GM21786 (cell line): ENCODE measurements around the gene NDUFA13.

Experiments
- ATAC-seq: cut with Tn5 transposase; IDR thresholded peaks from one replicate; pipeline ENCODE4 v1.9.1; 2021; ENCODE audit not compliant: unreplicated experiment

The NDUFA13 gene

DNA sequence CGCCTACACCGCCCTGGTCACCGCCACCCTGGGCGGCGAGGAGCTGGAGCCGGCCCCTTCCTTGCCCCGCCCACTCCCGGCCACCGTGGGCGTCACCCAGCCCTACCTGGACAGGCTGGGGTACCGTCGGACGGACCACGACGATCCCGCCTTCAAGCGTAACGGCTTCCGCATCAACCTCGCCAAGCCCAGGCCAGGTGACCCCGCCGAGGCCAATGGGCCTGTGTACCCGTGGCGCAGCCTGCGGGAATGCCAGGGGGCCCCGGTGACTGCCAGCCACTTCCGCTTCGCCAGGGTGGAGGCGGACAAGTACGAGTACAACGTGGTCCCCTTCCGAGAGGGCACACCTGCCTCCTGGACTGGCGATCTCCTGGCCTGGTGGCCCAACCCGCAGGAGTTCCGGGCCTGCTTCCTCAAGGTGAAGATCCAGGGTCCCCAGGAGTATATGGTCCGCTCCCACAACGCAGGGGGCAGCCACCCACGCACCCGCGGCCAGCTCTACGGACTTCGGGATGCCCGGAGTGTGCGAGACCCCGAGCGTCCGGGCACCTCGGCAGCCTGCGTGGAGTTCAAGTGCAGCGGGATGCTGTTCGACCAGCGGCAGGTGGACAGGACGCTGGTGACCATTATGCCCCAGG lies 29.0 kb downstream of the NDUFA13 start:
- ATAC-seq: no peak

DNA sequence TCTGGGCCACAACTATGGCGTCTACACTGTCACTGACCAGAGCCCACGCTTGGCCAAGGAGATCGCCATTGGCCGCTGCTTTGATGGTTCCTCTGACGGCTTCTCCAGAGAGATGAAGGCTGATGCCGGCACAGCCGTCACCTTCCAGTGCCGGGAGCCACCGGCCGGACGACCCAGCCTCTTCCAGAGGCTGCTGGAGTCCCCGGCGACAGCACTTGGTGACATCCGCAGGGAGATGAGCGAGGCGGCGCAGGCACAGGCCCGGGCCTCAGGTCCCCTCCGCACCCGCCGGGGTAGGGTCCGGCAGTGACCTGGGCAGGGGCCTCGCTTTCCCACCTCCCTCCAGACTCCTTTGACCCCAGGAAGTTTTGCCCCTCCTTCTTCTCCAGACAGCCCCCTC lies 29.7 kb downstream of the NDUFA13 start:
- no peak for ATAC-seq

DNA sequence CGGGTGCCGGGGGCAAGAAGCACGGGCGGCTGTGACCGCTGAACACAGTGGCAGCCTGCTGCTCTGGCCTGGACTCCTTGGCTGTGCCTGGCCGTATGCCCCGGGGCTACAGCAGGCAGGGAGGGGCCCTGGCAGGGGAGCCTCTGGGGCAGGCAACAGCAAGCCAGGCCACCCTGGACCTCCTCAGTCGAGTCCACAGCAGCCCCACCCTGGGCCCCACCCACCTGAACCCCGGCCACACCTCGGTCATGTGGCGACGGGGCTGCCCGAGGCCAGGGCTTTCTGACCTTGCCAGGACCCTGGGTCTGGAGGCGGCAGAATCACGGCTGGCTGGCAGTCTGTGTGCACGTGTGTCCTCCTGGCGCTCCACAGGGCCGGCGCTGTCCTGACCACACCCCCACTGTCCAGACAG lies 30.7 kb downstream of the NDUFA13 start:
- no peak for ATAC-seq

DNA sequence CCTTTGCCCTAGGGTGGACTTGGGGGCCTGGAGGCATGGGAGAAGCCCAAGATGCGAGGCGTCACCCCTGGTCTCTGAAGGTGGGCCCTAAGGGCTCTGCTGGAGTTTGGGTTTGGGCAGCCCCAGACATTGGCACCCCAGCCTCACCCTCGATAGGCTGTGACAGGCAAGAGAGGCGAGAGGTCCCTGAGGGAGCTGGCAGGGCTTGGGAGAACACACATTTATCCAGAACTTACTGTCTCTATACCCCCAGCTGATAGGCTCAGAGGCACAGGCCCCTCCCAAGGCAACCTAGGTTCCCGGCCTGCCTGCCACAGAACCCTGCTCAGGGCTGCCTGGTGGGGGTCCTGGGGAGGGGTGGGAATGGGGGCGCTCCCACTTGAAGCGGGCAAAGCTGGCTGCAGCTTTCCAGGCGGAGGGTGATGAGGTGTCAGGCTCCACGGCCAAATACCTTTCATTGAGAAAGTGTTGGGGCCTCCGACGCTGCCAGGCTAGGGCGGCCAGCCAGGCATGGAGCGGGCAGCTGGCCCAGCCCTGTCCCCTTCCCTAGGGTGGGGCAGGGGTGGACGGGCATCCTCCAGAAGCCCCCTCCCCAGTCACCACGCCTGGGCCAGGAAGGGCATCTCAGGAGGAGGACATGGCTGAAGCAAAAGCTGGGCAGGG lies 31.8 kb downstream of the NDUFA13 start:
- no peak for ATAC-seq

DNA sequence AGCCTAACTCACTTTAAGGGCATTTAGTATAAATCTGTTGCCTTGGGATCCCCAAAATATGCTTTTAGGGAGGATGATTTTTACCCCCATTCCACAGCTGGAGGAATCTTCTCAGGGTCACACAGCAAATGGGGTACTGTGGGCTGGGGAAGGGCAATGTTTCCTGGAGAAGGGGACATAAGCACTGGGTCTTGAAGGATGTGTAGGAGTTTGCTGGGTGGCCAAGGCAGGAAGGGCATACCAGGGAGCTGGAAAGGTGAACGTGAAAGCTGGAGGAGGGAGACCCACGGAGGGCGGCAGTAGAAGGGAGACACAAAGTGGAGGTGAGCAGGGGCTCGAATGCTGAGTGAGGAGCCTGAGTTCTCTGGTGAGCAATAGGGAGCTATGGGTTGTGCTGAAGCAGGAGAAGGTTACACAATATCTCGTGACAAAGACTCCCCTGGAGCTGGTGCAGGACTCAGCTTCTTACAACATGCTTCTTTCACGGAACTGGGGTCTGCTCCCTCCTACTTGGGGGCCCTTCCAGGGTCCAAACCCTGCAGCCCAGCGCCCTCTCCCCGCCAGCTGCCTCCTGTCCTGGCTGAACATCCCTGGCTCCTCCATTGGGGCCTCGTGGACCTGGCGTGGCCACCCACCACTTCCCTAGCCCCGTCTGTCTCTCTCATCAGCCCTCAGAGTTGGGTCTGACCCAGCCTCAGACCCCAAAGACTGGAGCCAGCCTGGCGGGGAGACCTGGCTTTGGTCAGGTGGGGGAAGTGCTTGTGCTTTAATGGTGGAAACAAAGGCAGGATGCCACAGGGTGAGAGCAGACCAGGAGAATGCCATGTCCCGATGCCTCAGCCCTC lies 33.1 kb downstream of the NDUFA13 start:
- ATAC-seq: no peak

DNA sequence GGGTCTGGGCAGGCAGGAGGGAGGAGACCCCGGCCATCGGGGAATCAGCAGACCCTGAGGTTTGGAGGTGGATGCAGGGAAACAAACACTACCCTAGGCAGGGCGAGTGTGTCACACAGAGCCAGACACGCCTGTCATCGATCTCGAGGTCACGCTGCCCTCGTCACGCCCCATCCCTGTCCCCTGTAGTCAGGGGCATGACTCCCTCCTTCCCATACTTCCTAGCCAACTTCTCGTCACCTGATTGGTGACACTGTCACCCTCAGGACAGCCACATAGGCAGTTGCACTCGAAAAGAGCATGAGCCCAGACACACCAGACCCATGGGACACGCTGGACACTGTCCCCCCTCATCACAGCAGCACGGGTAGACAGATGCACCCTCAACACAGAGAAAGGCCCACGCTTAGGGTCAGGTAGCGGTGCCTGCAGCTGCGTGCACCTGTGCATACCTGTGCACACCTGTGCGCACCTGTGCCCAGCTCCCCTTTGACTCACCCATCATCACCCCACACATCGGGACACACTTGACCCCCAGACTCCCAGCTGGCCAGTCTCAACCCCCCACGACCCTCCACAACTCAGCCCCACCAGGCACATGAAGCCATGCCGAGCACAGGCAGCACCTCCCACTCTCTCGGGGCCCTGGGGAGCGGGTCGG lies 33.9 kb downstream of the NDUFA13 start:
- no peak for ATAC-seq

DNA sequence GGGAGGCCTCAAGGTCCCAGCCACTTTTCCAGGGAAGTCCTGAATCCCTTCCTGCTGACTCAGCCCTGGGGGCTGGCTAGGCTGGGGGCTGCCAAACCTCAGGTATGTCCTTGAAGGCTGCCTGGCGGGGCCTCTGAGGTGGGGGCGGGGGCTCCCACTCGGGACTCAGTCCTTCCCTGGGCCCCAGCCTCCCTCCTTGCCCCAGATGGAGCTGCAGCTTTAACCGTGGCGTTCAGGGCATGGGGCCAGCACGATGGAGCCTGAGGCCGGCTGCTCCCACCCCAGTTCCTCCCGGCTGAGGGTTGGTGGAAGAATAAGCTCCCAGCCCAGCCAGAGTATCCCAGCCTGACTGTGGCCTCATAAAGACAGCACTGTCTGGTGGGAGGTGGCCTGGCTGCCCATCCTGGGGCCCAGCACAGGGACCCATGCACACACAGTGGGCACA lies 34.5 kb downstream of the NDUFA13 start:
- ATAC-seq: no peak

DNA sequence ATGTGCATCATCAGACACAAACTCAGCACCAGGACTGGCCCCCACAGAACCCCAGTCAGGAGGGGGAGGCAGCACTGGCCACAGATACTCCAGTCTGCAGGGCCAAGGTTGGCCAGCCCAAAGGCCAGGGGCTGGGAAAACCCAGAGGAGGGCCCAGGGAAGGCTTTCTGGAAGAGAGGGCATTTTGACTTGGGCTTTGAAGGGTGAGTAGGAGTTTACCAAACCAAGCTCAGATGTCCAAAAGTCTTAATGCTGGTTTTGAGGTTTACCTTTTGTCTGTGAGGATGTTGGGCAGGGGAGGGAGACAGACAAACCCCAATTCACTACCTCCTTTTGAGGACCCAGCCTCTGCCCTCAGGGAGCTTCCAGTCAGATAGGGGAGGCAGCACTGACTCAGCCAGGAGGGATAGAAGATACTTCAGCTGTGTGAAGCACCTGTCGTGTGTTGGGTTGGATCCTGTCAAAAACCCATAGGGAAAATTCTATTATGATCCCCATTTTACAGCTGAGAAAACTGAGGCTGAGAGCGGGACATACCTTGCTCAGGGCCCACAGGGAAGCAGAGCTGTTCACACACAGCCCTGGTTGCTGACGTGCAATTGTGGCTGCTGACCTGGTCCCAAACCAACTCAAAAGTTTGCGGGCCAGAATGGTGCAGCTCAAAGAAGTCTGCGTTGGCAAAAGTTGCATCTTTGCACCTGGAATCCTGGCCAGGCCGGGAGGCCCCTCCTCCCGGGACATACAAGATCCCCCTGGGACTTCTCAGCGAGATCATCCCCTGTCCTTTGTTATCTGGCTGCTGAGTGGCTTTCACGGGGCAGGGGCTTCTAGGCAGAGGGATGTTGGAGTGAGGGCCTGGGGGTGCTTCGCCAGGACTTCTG lies 35.2 kb downstream of the NDUFA13 start:
- no peak for ATAC-seq

DNA sequence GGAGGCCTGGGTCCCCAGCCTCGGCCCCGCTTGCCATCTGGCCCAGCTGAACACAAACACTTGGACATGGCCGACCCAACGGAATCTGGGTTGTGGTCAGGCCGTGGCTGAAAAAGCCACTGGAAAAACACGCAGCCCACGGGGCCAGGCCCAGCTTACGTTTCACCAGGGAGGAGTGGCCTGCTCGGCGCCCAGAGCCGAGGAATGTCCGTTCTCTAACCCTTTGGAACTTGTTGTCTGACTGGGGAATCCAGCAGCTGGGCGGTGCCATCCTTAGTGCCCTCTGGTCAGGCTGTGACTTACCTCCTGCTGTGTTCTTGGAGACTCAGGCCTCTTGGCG lies 35.8 kb downstream of the NDUFA13 start:
- ATAC-seq: no peak

DNA sequence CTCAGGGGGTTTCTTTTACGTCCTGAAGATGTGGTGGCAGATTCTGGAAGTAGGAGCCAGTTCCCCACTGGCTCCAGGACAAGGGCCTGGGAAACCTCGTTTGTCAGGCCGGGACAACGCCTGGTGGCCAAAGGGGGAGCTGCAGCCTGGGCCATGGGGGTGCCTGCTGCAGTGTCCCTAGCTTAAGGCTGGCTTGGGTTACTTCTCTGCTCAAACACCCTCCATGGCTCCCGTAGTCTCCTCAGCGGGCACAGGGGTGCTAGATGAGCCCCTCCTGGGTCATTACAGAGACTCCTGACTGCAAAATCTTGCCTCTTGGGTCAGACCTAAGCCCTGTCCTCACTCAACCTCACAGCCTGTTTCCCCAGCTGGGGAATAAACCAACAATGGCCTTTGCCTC lies 36.8 kb downstream of the NDUFA13 start:
- no peak for ATAC-seq

DNA sequence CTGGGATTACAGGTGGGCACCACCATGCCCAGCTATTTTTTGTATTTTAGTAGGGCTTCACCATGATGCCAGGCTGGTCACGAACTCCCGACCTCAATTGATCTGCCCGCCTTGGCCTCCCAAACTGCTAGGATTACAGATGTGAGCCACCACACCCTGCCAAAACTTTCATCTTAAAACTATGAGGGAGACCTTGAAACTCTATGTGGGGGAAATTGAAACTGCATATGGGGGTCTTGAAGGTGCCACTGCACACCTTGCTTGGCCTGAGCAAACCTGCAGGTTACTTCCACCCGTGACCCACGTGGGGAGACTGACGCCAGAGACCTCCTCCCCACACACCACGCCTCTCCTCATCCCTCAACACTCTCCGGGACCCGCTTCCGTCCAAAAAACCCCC lies 37.6 kb downstream of the NDUFA13 start:
- no peak for ATAC-seq

DNA sequence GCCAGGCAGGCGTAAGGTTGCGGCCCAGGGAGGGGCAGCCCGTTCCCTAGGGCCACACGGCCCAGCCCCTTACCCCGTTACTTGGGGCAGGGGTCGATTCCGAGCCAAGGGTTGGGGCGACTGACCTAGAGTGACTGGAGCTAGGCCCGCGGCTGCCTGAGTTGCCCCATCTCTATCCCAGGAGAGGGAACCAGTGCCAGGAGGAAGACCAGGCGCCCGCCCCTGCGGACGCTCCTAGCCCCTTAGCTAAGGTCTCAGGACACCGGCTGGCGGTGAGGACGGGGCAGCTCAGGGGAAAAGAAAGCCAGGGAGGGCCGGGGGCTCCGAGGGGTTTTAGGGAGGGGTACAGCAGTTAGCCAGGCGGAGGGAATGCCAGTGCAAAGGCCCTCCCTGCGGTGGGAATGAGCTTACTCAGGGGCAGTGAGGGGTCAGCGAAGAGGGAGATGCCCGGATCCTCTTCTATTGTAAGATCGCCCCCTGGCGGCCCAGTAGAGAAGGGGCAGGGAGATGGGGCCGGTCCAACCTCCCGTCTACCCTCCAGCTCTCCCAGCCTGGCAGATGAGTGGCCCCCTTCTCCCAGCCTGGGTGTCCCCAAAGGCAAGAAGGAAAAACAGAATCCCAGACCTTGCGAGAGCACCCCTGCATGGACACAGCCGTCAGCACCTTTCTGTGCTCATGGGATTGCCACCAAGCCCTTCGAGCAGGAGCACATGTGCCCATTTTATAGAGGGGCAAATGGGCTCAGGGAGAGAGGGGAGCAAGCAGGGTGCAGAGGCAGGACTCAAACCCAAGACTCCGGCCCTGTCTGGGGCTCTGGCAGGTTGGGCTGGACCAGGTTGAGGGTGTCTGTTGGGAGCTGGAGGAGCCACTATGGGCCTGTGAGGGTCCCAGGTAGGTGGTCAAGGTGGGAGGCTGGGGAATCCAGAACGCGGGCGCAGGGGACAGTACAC lies 38.3 kb downstream of the NDUFA13 start:
- no peak for ATAC-seq

DNA sequence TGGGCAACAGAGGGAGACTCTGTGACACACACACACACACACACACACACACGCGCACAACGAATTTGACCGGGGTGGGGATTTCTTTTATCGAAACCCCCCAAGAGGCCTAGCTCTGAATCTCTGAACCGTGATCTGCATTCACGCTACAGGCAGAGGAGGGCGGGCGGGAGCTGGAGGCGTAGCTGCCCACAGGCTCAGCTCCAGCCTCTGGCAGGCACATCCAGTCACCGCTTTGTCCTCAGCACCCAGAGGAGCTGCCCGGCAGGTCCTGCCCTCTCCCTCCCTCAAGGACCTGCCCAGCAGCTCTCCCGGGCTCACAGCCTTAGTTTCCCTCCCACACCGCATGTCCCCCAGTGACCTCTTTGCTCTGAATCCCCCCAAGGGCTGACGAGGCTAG lies 42.0 kb downstream of the NDUFA13 start:
- no peak for ATAC-seq

DNA sequence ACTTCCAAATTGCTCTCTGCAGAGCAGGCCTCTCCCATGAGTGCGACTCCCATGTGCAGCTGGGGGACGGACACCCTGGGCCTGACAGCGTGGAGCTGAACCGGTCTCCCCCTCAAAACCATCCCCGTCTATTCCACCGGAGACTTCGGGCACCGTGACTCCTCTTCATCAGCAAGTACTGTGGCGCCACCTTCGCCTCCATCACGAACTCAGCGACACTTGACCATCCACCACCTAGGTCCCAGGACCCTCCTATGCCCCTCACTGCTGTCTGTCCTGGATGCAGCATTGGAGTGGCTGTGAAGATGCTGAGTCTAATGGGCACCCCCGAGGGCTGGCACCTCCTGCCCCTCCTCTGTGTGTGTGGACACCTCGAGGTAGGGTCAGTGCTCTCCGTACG lies 42.6 kb downstream of the NDUFA13 start:
- no peak for ATAC-seq

DNA sequence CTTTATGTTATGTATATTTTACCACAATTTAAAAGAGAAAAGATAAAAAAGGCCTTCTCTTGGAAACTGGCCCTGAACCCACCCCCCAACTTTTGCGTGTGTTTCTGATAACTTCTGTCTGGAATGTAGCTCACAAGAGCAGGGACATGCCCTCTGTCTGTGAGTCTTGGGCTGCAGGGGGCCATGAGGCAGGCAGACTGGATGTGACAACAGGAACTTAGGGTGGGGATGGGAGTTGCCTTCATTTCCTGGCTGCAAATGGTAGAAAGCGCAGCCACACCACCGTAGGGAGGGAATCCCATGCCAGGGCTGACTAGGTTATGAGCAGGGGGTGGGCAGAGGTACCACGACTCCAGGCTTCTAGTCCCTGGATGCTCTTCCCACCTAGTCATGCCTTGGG lies 43.9 kb downstream of the NDUFA13 start:
- ATAC-seq: no peak

DNA sequence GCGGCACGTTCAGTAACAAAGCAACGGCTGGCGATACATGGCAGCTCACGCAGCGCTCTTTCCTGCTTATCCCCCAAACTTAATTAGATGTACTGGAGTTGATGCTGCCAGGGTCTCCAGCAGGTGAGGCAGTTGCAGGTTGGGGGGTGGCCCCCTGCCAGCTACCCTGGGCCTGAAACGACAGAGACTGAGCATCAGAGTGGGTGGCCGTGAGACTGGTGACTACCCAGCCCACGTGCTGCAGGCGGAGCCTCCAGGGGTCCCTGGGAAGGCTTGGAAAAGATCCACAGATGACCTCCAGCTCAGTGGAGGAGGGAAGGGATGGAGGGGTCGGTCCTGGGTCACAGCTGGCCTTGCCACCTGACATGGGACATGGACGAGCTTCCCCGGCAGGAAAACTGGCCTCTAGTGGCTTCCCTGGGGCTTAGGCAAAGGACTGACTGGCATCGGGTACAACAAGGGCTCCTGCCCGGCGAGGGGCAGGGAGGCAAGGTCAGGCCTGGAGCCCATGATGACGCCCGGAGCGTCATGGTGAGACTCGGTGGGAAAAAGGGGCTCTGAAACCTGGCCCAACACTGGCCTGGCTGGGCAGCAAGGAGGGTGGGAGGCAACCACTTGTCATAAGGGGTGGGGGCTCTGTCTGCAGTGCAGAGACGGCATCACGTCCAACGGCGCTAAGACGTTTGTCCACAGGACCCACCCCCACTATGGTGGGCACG lies 46.1 kb downstream of the NDUFA13 start:
- ATAC-seq: no peak

DNA sequence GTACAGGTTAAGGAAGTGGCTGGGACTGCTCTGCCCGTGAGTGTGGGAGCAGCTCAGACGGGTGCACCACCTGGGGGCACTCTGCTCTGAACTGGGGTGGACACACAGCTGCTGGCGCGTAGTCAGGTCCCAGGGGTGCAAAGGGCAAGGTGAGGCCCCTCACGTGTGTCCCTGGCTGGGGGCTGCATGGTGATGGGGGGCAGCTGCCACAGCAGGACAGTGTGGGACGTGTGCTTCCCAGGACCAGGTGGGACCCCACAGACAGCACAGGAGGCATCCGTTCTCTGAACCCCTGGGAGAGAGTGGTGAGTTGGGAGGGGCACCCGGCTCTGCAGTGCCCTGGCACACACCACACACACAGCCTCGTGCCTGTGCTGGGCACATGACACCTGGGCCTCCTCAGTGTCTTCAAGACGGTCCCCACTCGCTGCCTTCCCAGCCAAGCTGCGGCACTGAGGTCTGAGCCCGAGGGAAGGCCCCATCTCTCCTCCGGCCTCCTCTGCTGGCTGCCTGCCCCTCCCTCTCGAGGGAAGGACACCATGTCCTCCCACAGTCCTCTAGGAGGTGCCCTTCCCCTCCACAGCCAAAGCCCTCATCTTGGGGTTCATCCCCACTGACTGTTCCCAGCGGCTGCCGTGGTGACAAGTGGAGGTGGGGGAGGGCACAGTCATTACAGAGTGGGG lies 46.8 kb downstream of the NDUFA13 start:
- no peak for ATAC-seq

DNA sequence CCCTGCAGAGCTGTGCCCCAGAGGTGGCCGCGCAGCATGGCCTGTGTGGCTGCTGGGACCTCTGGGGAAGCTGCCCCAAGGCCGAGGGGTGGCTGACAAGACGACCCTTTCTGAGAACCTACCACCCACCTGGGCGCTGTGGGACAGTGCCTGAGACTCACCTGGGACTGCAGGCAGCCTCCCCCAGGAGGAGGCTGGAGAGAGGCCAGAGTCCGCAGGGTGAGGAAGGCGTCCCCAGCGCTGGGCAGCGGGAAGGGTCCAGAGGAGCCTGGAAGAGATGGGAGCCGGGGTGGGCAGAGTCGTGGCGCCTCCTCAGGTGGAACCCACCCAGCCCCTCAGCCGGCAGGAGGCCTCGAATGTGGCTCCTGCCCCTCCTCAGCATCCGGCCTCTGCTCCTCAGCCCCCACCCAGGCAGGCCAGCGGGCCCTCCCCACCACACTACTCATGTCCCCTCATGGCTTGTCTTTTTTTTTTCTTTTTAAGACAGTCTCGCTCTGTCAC lies 47.4 kb downstream of the NDUFA13 start:
- ATAC-seq: no peak
